GM19023 (cell line): ENCODE data around the gene CCNJL.
"Not testable (repeated sequence)": the region's sequence is repeated elsewhere in the genome, so short reads cannot be mapped to it uniquely, and the experiment has no call there.

ENCODE experiments used
- ATAC-seq: cut with Tn5 transposase; IDR thresholded peaks from one replicate; pipeline ENCODE4 v1.9.1; 2021; ENCODE audit warnings: mild to moderate bottlenecking, moderate library complexity; ENCODE audit not compliant: unreplicated experiment

CCNJL gene

GRCh38 chr5:160312134-160312959, at the start of gene CCNJL:
Gene CCNJL (minus strand): TSS chr5:160312564. CDS start chr5:160311923, 641 bp downstream.
- no peak for ATAC-seq

- ATAC-seq, result no peak
These were observed 49.4 kb upstream of the CCNJL start for GRCh38 chr5:160361624-160362228.

GRCh38 chr5:160360310-160360709, 47.9 kb upstream of the CCNJL start:
- ATAC-seq, result no peak

- ATAC-seq, result no peak
These were observed 47.5 kb upstream of the CCNJL start for GRCh38 chr5:160359816-160360215.

- ATAC-seq, result no peak
These were observed 46.9 kb upstream of the CCNJL start for GRCh38 chr5:160359242-160359641.

- ATAC-seq, result no peak
These were observed 45.6 kb upstream of the CCNJL start for GRCh38 chr5:160357861-160358411.

- no peak for ATAC-seq
These were observed 45.0 kb upstream of the CCNJL start for GRCh38 chr5:160357394-160357793.

- no peak for ATAC-seq
These were observed 44.4 kb upstream of the CCNJL start for GRCh38 chr5:160356550-160357347.

- no peak for ATAC-seq
These were observed 42.3 kb upstream of the CCNJL start for GRCh38 chr5:160354666-160355065.

- ATAC-seq, result no peak
These were observed 41.0 kb upstream of the CCNJL start for GRCh38 chr5:160353379-160353778.

GRCh38 chr5:160352308-160352707, 39.9 kb upstream of the CCNJL start:
- ATAC-seq, result no peak

GRCh38 chr5:160349935-160350303, 37.6 kb upstream of the CCNJL start:
- no peak for ATAC-seq

- no peak for ATAC-seq
These were observed 37.0 kb upstream of the CCNJL start for GRCh38 chr5:160349249-160349934.

GRCh38 chr5:160348080-160348479, 35.7 kb upstream of the CCNJL start:
- ATAC-seq, result no peak

GRCh38 chr5:160347448-160347847, 35.1 kb upstream of the CCNJL start:
- ATAC-seq, result no peak

GRCh38 chr5:160342413-160342941, 30.1 kb upstream of the CCNJL start:
- ATAC-seq, result no peak

GRCh38 chr5:160341309-160341870, 29.0 kb upstream of the CCNJL start:
- ATAC-seq, result no peak

GRCh38 chr5:160340513-160340912, 28.1 kb upstream of the CCNJL start:
- not testable (repeated sequence) for ATAC-seq

- ATAC-seq, result no peak
These were observed 27.2 kb upstream of the CCNJL start for GRCh38 chr5:160339406-160340130.
